Activated CD4-positive, alpha-beta T cell treated with anti-CD3 and anti-CD28 coated beads for 36 hours (primary cell): ENCODE results near the gene TSC22D1. TPM values are rescaled to one million over a fixed set of nuclear protein-coding genes. Genes with fewer than 3 reads are reported as not detected.
"Not testable (repeated sequence)": the region's sequence is repeated elsewhere in the genome, so short reads cannot be mapped to it uniquely, and the experiment has no call there.

Experiments used
- ATAC-seq: fragments of 200-7000 bp; cut with Tn5 transposase; one replicate; pipeline ENCODE4 v1.10.0; 2021; ENCODE audit warnings: mild to moderate bottlenecking, moderate library complexity
- CTCF ChIA-PET: fragments of 350-600 bp; sonication (Branson Sonifier 250); formaldehyde crosslinking; loops from one replicate; lab custom pipeline; 2021; ENCODE audit warnings: antibody characterized with exemption; lab: Charles Lee
- POLR2A ChIA-PET: fragments of 350-600 bp; sonication (Branson Sonifier 250); formaldehyde crosslinking; loops from one replicate; lab custom pipeline; 2021; ENCODE audit warnings: antibody characterized with exemption, inconsistent platforms; lab: Charles Lee
- DNase-seq: peaks from one replicate; pipeline ENCODE4 v3.0.0-alpha.2; 2020
- H3K27ac Mint-ChIP-seq: one replicate; pipeline ENCODE4 v1.8.0; 2021; ENCODE audit warnings: mixed read lengths
- H3K27me3 Mint-ChIP-seq: one replicate; pipeline ENCODE4 v1.8.0; 2021; ENCODE audit warnings: mixed read lengths
- H3K36me3 Mint-ChIP-seq: one replicate; pipeline ENCODE4 v1.8.0; 2021; ENCODE audit warnings: low read depth, mixed read lengths
- H3K4me1 Mint-ChIP-seq: one replicate; pipeline ENCODE4 v1.8.0; 2021; ENCODE audit warnings: mixed read lengths
- H3K4me3 Mint-ChIP-seq: one replicate; pipeline ENCODE4 v1.8.0; 2021; ENCODE audit warnings: mild to moderate bottlenecking, moderate library complexity, mixed read lengths
- H3K9me3 Mint-ChIP-seq: one replicate; pipeline ENCODE4 v1.8.0; 2021; ENCODE audit warnings: low read depth, mixed read lengths
- intact Hi-C, 2 experiments: fragments of 100-400 bp; cut with DNase I in 1 of 2; cut with micrococcal nuclease in 1 of 2; formaldehyde crosslinking; loops; one replicate each; pipeline versions ENCODE4 v1.14.2 to v1.15.1; 2022 to 2024; cut with DNase I, micrococcal nuclease
- total RNA-seq, 2 experiments: library from RNA; stranded (reverse); gene quantifications; one replicate each; pipeline ENCODE4 v1.2.3, GENCODE V29; 2021

The TSC22D1 gene
- total RNA-seq: 1 to 10 TPM; 6.5 to 6.7 TPM

DNA sequence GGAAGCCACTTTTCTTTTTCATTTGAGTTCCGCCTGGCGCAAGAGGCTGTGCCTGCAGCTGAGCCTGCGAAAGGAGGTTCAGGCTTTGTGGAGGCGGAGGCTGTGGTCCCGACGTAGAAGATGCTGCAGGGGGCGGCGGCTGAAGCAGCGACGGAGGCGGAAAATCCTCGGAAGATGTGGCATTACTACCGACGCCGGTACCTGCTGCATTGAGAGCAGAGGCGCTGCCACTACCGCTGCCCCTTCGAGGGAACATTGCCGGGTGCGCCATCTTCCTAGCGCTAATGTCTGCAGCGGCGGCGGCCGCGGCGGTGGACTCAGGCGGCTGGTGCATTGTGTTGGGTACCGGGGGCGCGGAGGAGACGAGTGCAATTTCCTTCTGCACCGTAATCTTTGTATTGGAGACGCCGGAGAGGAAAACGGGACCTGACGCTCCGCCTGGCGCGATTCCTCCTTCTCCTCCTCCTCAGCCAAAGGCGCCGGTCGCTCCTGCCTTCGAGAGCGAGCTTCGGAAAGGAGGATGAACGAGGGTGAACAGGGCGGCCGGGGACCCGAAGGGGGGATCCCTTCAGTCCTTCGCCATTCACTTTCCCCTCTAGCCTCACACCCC, at the start of gene TSC22D1:
Gene TSC22D1, minus strand, starts transcription at position 590 of the 610 bp plus-strand sequence. Its CDS starts 256 bp downstream, at position 334.
- Mint-ChIP-seq H3K9me3 (no peaks in the 10 kb centered on the region), H3K27ac (peak within 1 kb of the TSS; percentile 87), H3K4me1 (peaks cover 44% of the 10 kb centered on the region), H3K27me3 (peaks cover 6% of the 10 kb centered on the region), H3K4me3 (peak within 1 kb of the TSS; percentile 88), H3K36me3 (peaks cover 6% of the 10 kb centered on the region)
- ChIA-PET CTCF (interaction anchor here (0.8 to 1.2 kb wide), 3 partner anchors 18 to 99 kb away, joined by 3 to 5 read pairs (median 4); no protein-coding TSS in a partner anchor), POLR2A (no interaction called here)
- DNase-seq (peak; percentile 77), ATAC-seq (peak; percentile 10)
- intact Hi-C loops: loop anchor here (2.0 to 10.0 kb wide), 9 partner anchors 71 to 1606 kb away; partner anchors contain the start of gene LCP1 (in 1 of the 2)

DNA sequence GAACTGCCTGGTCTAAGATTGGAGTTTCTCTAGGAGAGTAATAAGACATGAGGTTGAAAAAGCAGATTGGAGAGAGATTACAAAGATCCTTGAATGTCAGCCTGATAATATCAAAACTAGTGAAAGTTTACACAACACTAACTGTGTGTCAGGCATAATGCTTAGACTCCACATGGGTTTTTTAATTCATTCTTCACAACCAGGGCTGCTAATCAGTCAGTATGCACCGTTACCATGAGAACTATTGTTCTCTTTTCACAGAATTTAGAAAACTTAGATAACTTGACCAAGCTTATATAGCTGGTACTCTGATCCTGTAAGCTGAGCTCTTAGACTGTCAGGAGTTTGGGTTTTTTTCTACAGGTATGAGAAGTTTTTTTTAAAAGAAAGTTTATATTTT, 46.6 kb upstream of the TSC22D1 start:
- Mint-ChIP-seq H3K27ac (no peak overlapping the region), H3K9me3 (no peaks in the 10 kb centered on the region), H3K4me1 (no peaks in the 10 kb centered on the region), H3K27me3 (peaks cover 15% of the 10 kb centered on the region), H3K36me3 (no peaks in the 10 kb centered on the region), H3K4me3 (no peak overlapping the region)
- ChIA-PET POLR2A (no interaction called here), CTCF (interaction anchor here (0.7 kb wide), 1 partner anchor 116 kb away, joined by 3 read pairs; no protein-coding TSS in a partner anchor)
- no peak for ATAC-seq
- intact Hi-C loops: no loop called here
- no peak for DNase-seq

DNA sequence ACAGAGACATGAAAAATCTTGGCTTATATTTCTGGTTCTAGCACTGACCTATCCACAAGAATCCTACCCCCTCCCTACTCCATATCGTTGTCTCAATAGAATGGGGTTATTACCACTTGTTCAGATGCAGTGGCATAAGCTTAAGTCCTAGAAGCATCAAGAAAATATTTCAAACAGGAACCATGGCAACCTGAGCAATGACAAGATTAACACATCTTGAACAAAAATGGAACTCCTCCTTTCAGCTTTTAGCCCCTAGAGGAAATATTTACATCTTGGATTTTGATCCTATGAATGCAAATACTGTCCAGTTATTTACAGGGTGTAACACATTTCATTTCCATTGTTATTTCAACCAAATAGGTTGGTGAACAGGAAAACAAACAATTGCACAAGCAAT, 46.1 kb upstream of the TSC22D1 start:
- CTCF ChIA-PET: interaction anchor here (0.7 kb wide), 1 partner anchor 269 kb away, joined by 3 read pairs; no protein-coding TSS in a partner anchor
- Mint-ChIP-seq H3K4me3 (no peak overlapping the region), H3K27ac (no peak overlapping the region), H3K27me3 (peaks cover 14% of the 10 kb centered on the region), H3K36me3 (no peaks in the 10 kb centered on the region), H3K9me3 (no peaks in the 10 kb centered on the region), H3K4me1 (no peaks in the 10 kb centered on the region)
- POLR2A ChIA-PET: no interaction called here
- DNase-seq (no peak), ATAC-seq (no peak)
- intact Hi-C loops: no loop called here

DNA sequence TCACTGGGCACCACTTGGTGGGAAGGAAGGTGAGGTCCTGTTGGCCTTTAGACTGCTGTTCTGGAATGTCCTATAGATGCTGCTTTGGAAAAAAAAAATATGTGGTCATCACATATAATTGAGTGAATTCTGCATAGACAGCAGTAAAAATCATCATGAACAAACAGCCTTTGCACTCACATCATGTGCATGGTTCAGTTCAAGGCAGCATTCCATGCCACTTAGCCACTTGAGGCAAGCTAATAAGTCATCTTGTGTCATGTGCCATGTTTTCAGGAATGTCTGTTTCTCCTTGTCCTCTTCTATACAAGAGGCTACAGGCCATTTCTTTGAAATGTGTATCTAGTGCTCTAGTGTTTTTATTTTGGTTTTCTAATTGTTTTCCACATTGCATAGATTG, 43.9 kb upstream of the TSC22D1 start:
- no peak for DNase-seq
- ChIA-PET POLR2A (no interaction called here), CTCF (no interaction called here)
- no peak overlapping the region for H3K4me3 Mint-ChIP-seq
- H3K27me3 Mint-ChIP-seq: peaks cover 4% of the 10 kb centered on the region
- no peaks in the 10 kb centered on the region for H3K36me3 Mint-ChIP-seq
- no peaks in the 10 kb centered on the region for H3K4me1 Mint-ChIP-seq
- ATAC-seq: no peak
- H3K9me3 Mint-ChIP-seq: no peaks in the 10 kb centered on the region
- H3K27ac Mint-ChIP-seq: no peak overlapping the region
- intact Hi-C loops: no loop called here

DNA sequence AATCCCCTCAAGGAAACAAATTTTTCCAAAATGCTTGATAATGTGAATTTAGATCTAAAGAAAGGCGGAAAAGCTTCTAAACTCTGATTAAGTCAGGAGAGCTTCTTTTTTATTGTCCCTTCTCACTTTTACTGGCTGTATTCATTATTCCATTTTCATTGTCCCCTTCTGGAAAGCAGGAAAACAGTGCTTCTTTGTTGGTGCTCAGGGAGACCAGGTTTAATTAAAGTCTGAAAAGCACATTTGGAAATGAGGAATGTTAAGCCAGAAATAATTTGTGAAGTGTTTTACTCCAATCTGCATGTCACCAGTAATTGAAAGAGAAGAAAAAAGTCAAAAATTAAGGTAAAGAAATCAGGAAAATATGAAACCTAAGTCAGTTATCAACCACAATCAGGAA, 43.5 kb upstream of the TSC22D1 start:
- ATAC-seq: no peak
- CTCF ChIA-PET: no interaction called here
- no peaks in the 10 kb centered on the region for H3K9me3 Mint-ChIP-seq
- peaks cover 4% of the 10 kb centered on the region for H3K27me3 Mint-ChIP-seq
- H3K27ac Mint-ChIP-seq: no peak overlapping the region
- H3K4me3 Mint-ChIP-seq: no peak overlapping the region
- no peak for DNase-seq
- intact Hi-C loops: no loop called here
- H3K4me1 Mint-ChIP-seq: no peaks in the 10 kb centered on the region
- no peaks in the 10 kb centered on the region for H3K36me3 Mint-ChIP-seq
- POLR2A ChIA-PET: no interaction called here

DNA sequence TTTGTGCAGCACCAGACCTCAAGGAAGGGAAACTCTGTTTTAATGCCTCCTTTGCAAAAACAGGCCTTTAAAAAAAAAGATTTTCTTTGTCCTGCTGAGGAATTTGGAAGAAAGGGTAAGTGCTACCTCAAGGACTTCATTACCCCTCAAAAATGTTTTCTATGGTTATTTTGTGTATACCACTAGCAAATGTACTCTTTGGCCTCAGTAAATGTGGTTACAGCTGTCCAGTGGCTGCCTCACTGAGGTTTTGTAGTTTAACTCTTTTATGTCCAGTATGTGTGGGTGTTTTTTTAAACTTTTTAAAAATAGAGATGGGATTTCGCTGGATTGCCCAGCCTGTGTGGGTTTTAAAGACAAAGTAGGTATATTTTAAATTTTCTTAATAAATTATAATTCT, 42.2 kb upstream of the TSC22D1 start:
- H3K9me3 Mint-ChIP-seq: no peaks in the 10 kb centered on the region
- ChIA-PET POLR2A (no interaction called here), CTCF (no interaction called here)
- peaks cover 3% of the 10 kb centered on the region for H3K27me3 Mint-ChIP-seq
- ATAC-seq: no peak
- no peaks in the 10 kb centered on the region for H3K4me1 Mint-ChIP-seq
- DNase-seq: no peak
- intact Hi-C loops: no loop called here
- H3K27ac Mint-ChIP-seq: no peak overlapping the region
- no peak overlapping the region for H3K4me3 Mint-ChIP-seq
- H3K36me3 Mint-ChIP-seq: no peaks in the 10 kb centered on the region

DNA sequence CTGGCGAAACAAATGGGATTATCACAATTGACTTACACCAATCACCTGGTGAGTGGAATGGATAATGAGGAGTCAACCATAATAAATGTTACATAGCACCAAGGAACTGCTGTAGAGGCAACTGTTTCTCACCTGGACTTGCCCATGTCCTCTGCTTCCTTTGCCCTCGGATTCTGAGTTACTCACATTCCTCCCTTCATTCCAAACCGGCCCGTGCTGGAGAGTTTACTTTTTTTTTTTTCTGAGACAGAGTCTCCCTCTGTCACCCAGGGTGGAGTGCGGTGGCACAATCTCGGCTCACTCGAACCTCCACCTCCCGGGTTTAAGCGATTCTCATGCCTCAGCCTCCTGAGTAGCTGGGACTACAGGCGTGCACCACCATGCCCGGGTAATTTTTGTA, 41.5 kb upstream of the TSC22D1 start:
- Mint-ChIP-seq H3K27ac (no peak overlapping the region), H3K27me3 (peaks cover 3% of the 10 kb centered on the region), H3K4me3 (no peak overlapping the region), H3K4me1 (no peaks in the 10 kb centered on the region), H3K9me3 (no peaks in the 10 kb centered on the region), H3K36me3 (no peaks in the 10 kb centered on the region)
- DNase-seq (no peak), ATAC-seq (no peak)
- ChIA-PET CTCF (no interaction called here), POLR2A (no interaction called here)
- intact Hi-C loops: no loop called here

DNA sequence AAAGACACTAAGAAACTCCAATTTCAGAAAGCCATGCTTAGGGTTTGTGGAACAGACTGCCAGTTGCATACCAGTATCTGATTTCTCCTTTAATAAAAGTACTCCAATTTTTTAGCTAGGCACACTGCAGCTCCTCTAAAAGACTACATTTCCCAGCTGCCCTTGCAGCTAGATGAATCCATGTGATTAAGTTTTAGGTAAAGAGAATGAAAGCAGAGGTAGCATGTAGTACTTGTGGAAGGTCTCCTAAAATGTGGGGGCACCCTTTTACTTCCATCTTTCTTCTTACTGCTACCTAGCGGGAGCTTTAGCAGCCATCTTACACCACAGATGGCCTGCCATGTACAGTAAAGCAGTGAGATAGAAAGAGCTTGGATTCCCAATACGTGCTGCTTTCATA, 33.0 kb upstream of the TSC22D1 start:
- peaks cover 4% of the 10 kb centered on the region for H3K27me3 Mint-ChIP-seq
- DNase-seq: no peak
- H3K4me3 Mint-ChIP-seq: no peak overlapping the region
- H3K36me3 Mint-ChIP-seq: peaks cover 1% of the 10 kb centered on the region
- no peaks in the 10 kb centered on the region for H3K4me1 Mint-ChIP-seq
- peaks cover 4% of the 10 kb centered on the region for H3K9me3 Mint-ChIP-seq
- intact Hi-C loops: no loop called here
- ATAC-seq: no peak
- no peak overlapping the region for H3K27ac Mint-ChIP-seq
- ChIA-PET POLR2A (interaction anchor here (0.5 to 0.7 kb wide), 2 partner anchors 146 to 716 kb away, joined by 3 read pairs; no protein-coding TSS in a partner anchor), CTCF (interaction anchor here (0.6 kb wide), 1 partner anchor 680 kb away, joined by 3 read pairs; no protein-coding TSS in a partner anchor)

DNA sequence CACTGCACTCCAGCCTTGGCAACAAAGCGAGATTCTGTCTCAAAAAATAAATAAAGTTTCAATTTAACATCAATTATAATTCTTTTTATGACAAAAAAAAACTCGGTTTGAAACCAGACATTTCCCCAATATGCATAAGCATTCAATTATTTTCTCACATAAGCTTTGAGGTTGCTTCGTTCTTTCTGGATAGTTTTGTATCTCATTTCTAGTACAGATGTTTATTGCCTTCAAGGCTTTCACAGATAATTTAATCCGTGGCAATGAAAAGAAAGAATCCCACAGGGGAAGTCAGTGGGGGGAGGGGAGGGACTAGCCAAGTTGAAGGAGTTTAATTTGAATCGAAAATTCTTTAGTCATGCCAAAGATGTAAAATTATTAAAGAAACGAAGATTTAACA, 29.6 kb upstream of the TSC22D1 start:
- ATAC-seq (no peak), DNase-seq (no peak)
- Mint-ChIP-seq H3K36me3 (peaks cover 1% of the 10 kb centered on the region), H3K27me3 (peaks cover 4% of the 10 kb centered on the region), H3K9me3 (peaks cover 3% of the 10 kb centered on the region), H3K4me1 (no peaks in the 10 kb centered on the region), H3K27ac (no peak overlapping the region), H3K4me3 (no peak overlapping the region)
- ChIA-PET CTCF (no interaction called here), POLR2A (no interaction called here)
- intact Hi-C loops: no loop called here

DNA sequence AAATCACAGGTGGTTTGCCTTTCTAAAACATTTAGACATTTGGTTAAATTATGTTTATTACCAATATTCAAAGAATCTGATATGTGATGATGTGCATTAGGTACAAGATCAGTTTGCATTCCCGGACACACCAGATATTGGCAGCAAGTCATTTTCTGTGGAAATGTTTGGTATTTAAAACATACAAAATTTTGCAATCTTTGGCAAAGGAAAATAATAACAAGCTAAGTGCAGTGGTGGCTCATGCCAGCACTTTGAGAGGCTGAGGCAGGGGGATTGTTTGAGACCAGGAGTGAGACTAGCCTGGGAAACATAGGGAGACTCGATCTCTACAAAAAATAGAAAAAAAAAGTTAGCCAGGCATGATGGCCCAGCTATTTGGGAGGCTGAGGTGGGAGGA, 29.1 kb upstream of the TSC22D1 start:
- CTCF ChIA-PET: no interaction called here
- POLR2A ChIA-PET: no interaction called here
- H3K4me3 Mint-ChIP-seq: no peak overlapping the region
- DNase-seq (no peak), ATAC-seq (no peak)
- peaks cover 2% of the 10 kb centered on the region for H3K9me3 Mint-ChIP-seq
- intact Hi-C loops: no loop called here
- no peaks in the 10 kb centered on the region for H3K36me3 Mint-ChIP-seq
- no peak overlapping the region for H3K27ac Mint-ChIP-seq
- peaks cover 2% of the 10 kb centered on the region for H3K27me3 Mint-ChIP-seq
- no peaks in the 10 kb centered on the region for H3K4me1 Mint-ChIP-seq

DNA sequence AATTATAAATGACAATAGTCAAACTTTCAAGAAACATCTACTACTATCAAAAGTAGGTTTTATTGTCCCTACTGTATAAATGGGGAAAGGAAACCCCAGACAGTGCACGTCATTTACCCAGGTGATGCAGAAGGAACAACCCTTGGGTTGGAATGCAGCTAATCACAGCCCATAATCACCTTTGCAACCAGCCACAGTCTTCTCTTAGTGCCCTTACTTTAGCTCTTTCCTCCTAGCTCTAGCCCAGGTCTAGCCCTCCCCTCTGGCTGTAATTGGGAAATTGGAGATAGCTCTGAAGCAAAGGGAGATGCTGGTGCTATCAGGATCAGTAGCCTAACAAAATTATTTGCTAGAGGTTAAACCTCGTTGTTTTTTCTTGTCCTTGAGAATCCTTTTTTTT, 25.5 kb upstream of the TSC22D1 start:
- H3K27ac Mint-ChIP-seq: no peak overlapping the region
- H3K36me3 Mint-ChIP-seq: no peaks in the 10 kb centered on the region
- CTCF ChIA-PET: interaction anchor here (1.1 kb wide), 1 partner anchor 9 kb away, joined by 3 read pairs; no protein-coding TSS in a partner anchor
- DNase-seq (no peak), ATAC-seq (no peak)
- H3K9me3 Mint-ChIP-seq: no peaks in the 10 kb centered on the region
- no peak overlapping the region for H3K4me3 Mint-ChIP-seq
- no peaks in the 10 kb centered on the region for H3K27me3 Mint-ChIP-seq
- intact Hi-C loops: no loop called here
- H3K4me1 Mint-ChIP-seq: no peaks in the 10 kb centered on the region
- POLR2A ChIA-PET: no interaction called here

DNA sequence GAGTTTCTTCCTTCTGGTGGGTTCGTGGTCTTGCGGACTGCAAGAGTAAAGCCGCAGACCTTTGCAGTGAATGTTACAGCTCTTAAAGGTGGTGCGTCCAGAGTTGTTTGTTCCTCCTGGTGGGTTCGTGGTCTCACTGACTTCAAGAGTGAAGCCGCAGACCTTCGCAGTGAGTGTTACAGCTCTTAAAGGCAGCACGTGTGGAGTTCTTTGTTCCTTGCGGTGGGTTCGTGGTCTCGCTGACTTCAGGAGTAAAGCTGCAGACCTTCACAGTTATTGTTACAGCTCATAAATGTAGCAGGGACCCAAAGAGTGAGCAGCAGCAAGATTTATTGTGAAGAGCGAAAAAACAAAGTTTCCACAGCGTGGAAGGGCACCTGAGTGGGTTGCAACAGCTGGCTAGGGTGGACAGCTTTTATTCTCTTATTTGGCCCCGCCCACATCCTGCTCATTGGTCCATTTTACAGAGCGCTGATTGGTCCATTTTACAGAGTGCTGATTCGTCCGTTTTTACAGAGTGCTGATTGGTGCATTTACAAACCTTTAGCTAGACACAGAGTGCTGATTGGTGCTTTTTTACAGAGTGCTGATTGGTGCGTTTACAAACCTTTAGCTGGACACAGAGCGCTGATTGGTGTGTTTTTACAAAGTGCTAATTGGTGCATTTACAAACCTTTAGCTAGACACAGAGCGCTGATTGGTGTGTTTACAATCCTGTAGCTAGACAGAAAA, 17.9 kb upstream of the TSC22D1 start:
- H3K9me3 Mint-ChIP-seq, intact Hi-C loops, H3K4me1 Mint-ChIP-seq, H3K27ac Mint-ChIP-seq, H3K36me3 Mint-ChIP-seq, ATAC-seq, CTCF ChIA-PET, DNase-seq, H3K4me3 Mint-ChIP-seq, POLR2A ChIA-PET: not testable (repeated sequence)
- H3K27me3 Mint-ChIP-seq: peaks cover 14% of the 10 kb centered on the region
